ENCODE results near the gene ANAPC1. TPM values are rescaled to one million over a fixed set of nuclear protein-coding genes. Genes with fewer than 3 reads are reported as not detected.

The ANAPC1 gene
- total and polyA plus RNA-seq, 9 of the 15 experiments (the other 6 are each of a cell fraction or from before 2014, with no cell fraction given): 14.0 to 126 (median 78.2) TPM

DNA sequence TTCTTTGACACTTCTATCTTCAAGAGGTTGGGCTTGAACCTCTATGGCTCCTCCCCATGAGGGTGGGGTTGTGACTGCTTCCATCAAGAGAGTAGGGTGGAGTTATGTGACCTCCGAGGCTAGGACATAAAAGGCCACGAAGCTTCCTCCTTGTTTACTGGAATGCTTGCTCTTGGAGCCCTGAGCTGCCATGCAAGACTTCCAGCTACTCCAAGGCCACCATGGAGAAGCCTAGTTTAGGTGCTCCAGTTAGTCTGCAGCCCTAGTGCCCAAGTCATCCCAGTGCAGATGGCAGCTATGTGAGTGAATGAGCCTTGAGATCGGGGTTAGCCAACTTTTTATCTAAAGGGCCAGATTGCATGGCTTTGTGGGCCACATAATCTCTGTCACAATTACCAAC, 12.0 kb upstream of the ANAPC1 start:
- Histone ChIP-seq H3K27ac (ENCODE audit: extremely low read depth, low read depth, low read length) (no peak overlapping the region), H3K9me3 (replicated peaks; ENCODE audit: control insufficient read depth, insufficient read depth, low read depth, low read length) (no peaks in the 10 kb centered on the region), H3K9me1 (ENCODE audit: control insufficient read depth, insufficient read depth, low read length) (no peaks in the 10 kb centered on the region), H3K4me3 (no peak overlapping the region), H3K36me3 (ENCODE audit: control insufficient read depth, insufficient read depth, low read length) (no peaks in the 10 kb centered on the region), H3K27me3 (ENCODE audit: control insufficient read depth in 2 of 2, insufficient read depth in 2 of 2, low read length in 2 of 2) (peaks cover 0 to 6% of the 10 kb centered on the region in 2 experiments; a peak in 2 of 5 replicates), H4K20me1 (replicated peaks; ENCODE audit: control insufficient read depth, insufficient read depth, low read length) (no peaks in the 10 kb centered on the region), H3K9ac (ENCODE audit: insufficient read depth in 1 of 2, low read depth in 2 of 2, low read length in 2 of 2) (no peak overlapping the region), H2AFZ (ENCODE audit: low read depth, low read length) (peak overlapping the region; percentile 78), H3K4me1 (replicated peaks in 1 of 2; ENCODE audit: control insufficient read depth in 2 of 2, insufficient read depth in 2 of 2, low read length in 2 of 2) (peaks cover 15 to 24% of the 10 kb centered on the region in 2 experiments), H3K79me2 (ENCODE audit: control insufficient read depth, insufficient read depth, low read length) (no peaks in the 10 kb centered on the region), H3K4me2 (ENCODE audit: insufficient read depth, low read length) (no peak overlapping the region)
- no TSS peak for BruUV-seq (replicated peaks)
- ChIA-PET CTCF (ENCODE audit: low intra/inter-chr PET ratio) (interaction anchor here (2.1 kb wide), 1 partner anchor 153 kb away, joined by 4 read pairs; no protein-coding TSS in a partner anchor), POLR2A (interaction anchor here (0.6 to 1.1 kb wide), 3 partner anchors 9 to 12 kb away, joined by 3 to 4 read pairs (median 3); no protein-coding TSS in a partner anchor)
- FAIRE-seq: peak; percentile 70
- intact Hi-C loops (cut with micrococcal nuclease) (loop anchor here (5.0 kb wide), 1 partner anchor 361 kb away; the partner anchor contains the start of gene ZC3H8), in situ Hi-C loops (cut with MboI) (loop anchor here (25.0 kb wide), 1 partner anchor 341 kb away; no protein-coding TSS in a partner anchor)
- 7% methylated on average over 3 of the region's 3 CpGs for WGBS (ENCODE audit: insufficient coverage, low coverage, missing lambda C conversion rate)
- ATAC-seq: peak; percentile 61
- peak; percentile 44 to 69 (median 54) for DNase-seq (ENCODE audit: extremely low read depth in 1 of 4, low spot score in 3 of 4)
- TF ChIP-seq MAZ (CRISPR knock-in tag; conservative IDR thresholded peaks at IDR 0.05 in 1 of 2, IDR thresholded peaks at IDR 0.05 in 1 of 2) (peak in 1 of 2 experiments; percentile 14; a peak in 1 of 4 replicates), TAF15 (IDR thresholded peaks at IDR 0.05; ENCODE audit: low read depth, low read length) (no peak), ZNF133 (CRISPR knock-in tag; IDR thresholded peaks at IDR 0.05) (0 out of 2 replicates have a peak, but pooled peaks have one; percentile 54), NR4A1 (CRISPR knock-in tag; IDR thresholded peaks at IDR 0.05) (no peak), NR4A1 (tag; IDR thresholded peaks at IDR 0.05) (0 out of 2 replicates have a peak, but pooled peaks have one; percentile 28), GATA2 (CRISPR knock-in tag; IDR thresholded peaks at IDR 0.05) (0 out of 2 replicates have a peak, but pooled peaks have one; percentile 42), FOXK2 (conservative IDR thresholded peaks at IDR 0.05 in 1 of 2, IDR thresholded peaks at IDR 0.05 in 1 of 2; ENCODE audit: low read depth in 2 of 2) (peak; percentile 26 to 45; a peak in 1 of 4 replicates), L3MBTL2 (IDR thresholded peaks at IDR 0.05) (peak; percentile 34; the same call in 1 of the 2 replicates), ZNF75A (CRISPR knock-in tag; IDR thresholded peaks at IDR 0.05) (no peak), PURB (CRISPR knock-in tag; IDR thresholded peaks at IDR 0.05; ENCODE audit: low read depth) (no peak), KDM1A (IDR thresholded peaks at IDR 0.05) (peak in 1 of 2 experiments; percentile 23; a peak in 1 of 4 replicates), ESRRA (IDR thresholded peaks at IDR 0.05; ENCODE audit: borderline replicate concordance, low read depth) (peak; percentile 92), TOE1 (IDR thresholded peaks at IDR 0.05; ENCODE audit: borderline replicate concordance) (no peak), TOE1 (CRISPR knock-in tag; IDR thresholded peaks at IDR 0.05; ENCODE audit: borderline replicate concordance, low read depth) (no peak), CBFA2T3 (IDR thresholded peaks at IDR 0.05) (peak; percentile 49), NR2C1 (IDR thresholded peaks at IDR 0.05) (no peak), NR2C1 (tag; IDR thresholded peaks at IDR 0.05) (0 out of 2 replicates have a peak, but pooled peaks have one; percentile 33), NR2C2 (CRISPR knock-in tag; IDR thresholded peaks at IDR 0.05) (no peak), NR2C2 (tag; IDR thresholded peaks at IDR 0.05) (peak; percentile 58; the same call in 1 of the 2 replicates), CTBP1 (IDR thresholded peaks at IDR 0.05; ENCODE audit: borderline replicate concordance) (peak; percentile 37; the same call in 1 of the 2 replicates)
- TF ChIP-seq, protein P1, sequence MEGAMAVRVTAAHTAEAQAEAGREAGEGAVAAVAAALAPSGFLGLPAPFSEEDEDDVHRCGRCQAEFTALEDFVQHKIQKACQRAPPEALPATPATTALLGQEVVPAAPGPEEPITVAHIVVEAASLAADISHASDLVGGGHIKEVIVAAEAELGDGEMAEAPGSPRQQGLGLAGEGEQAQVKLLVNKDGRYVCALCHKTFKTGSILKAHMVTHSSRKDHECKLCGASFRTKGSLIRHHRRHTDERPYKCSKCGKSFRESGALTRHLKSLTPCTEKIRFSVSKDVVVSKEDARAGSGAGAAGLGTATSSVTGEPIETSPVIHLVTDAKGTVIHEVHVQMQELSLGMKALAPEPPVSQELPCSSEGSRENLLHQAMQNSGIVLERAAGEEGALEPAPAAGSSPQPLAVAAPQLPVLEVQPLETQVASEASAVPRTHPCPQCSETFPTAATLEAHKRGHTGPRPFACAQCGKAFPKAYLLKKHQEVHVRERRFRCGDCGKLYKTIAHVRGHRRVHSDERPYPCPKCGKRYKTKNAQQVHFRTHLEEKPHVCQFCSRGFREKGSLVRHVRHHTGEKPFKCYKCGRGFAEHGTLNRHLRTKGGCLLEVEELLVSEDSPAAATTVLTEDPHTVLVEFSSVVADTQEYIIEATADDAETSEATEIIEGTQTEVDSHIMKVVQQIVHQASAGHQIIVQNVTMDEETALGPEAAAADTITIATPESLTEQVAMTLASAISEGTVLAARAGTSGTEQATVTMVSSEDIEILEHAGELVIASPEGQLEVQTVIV (CRISPR knock-in tag; IDR thresholded peaks at IDR 0.05; ENCODE audit: borderline replicate concordance): no peak
- TF ChIP-seq, protein P2, sequence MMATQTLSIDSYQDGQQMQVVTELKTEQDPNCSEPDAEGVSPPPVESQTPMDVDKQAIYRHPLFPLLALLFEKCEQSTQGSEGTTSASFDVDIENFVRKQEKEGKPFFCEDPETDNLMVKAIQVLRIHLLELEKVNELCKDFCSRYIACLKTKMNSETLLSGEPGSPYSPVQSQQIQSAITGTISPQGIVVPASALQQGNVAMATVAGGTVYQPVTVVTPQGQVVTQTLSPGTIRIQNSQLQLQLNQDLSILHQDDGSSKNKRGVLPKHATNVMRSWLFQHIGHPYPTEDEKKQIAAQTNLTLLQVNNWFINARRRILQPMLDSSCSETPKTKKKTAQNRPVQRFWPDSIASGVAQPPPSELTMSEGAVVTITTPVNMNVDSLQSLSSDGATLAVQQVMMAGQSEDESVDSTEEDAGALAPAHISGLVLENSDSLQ (IDR thresholded peaks at IDR 0.05): peak; percentile 63

Measured in K562 (cell line).